Glutamatergic neuron (in vitro differentiated cells): ENCODE measurements around the gene NPY1R. TPM values are rescaled to one million over a fixed set of nuclear protein-coding genes. Genes with fewer than 3 reads are reported as not detected.

Experiments
- DNase-seq: peaks from one replicate; pipeline ENCODE4 v3.0.0; 2022
- H3K27ac Mint-ChIP-seq: one replicate; pipeline ENCODE4 v1.8.0; 2020; ENCODE audit warnings: mild to moderate bottlenecking, mixed read lengths, inconsistent platforms; ENCODE audit not compliant: unreplicated experiment
- H3K27me3 Mint-ChIP-seq: one replicate; pipeline ENCODE4 v1.8.0; 2020; ENCODE audit warnings: mild to moderate bottlenecking, moderate library complexity, mixed read lengths, inconsistent platforms; ENCODE audit not compliant: unreplicated experiment
- H3K36me3 Mint-ChIP-seq: one replicate; pipeline ENCODE4 v1.8.0; 2020; ENCODE audit warnings: mild to moderate bottlenecking, mixed read lengths, inconsistent platforms; ENCODE audit not compliant: unreplicated experiment
- H3K4me1 Mint-ChIP-seq: one replicate; pipeline ENCODE4 v1.8.0; 2020; ENCODE audit warnings: mild to moderate bottlenecking, low read depth, mixed read lengths, inconsistent platforms; ENCODE audit not compliant: unreplicated experiment
- H3K4me3 Mint-ChIP-seq: one replicate; pipeline ENCODE4 v1.8.0; 2020; ENCODE audit warnings: mild to moderate bottlenecking, mixed read lengths, inconsistent platforms; ENCODE audit not compliant: unreplicated experiment
- H3K9me3 Mint-ChIP-seq: one replicate; pipeline ENCODE4 v1.8.0; 2020; ENCODE audit warnings: mild to moderate bottlenecking, moderate library complexity, mixed read lengths, inconsistent platforms; ENCODE audit not compliant: unreplicated experiment
- CTCF ChIP-seq: fragments of 200-600 bp; sonication (generic); IDR thresholded peaks from one replicate; pipeline ENCODE4 v1.5.0; 2021; ENCODE audit not compliant: partially characterized antibody, unreplicated experiment
- total RNA-seq: library from RNA; stranded (reverse); fragmentation: NEBNext Ultra II Directional; extraction: Animal tissue kit (Norgen Biotek cat#: 25700); gene quantifications from one replicate; pipeline ENCODE4 v1.2.1, GENCODE V29; 2021; ENCODE audit not compliant: unreplicated experiment

NPY1R gene
- total RNA-seq, 1 donor from 2014 or later, result 0.54 TPM

DNA sequence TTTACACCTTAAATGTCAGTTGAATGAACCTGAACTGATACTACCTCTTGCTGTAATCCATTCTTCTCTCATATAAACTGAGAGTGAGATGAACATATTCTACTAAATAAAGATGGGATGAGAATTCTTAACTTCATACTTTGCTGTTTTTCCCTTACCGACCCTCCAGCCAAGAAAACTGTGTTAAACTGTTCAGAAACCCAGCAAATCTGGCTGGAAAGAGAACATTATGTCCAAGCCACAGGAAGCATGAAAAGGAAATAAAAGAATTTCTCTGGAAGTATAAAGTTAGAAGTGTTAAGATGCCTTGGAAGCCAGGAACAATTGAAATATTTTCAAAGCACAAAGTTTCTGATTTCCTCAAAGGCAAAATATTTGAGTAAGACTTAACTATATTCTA, 22.9 kb downstream of the NPY1R start:
- Mint-ChIP-seq H3K4me1 (no peaks in the 10 kb centered on the region), H3K9me3 (no peaks in the 10 kb centered on the region), H3K36me3 (no peaks in the 10 kb centered on the region), H3K4me3 (no peak overlapping the region), H3K27me3 (no peaks in the 10 kb centered on the region), H3K27ac (no peak overlapping the region)
- no peak for DNase-seq
- TF ChIP-seq CTCF, result no peak

- H3K27ac Mint-ChIP-seq, result no peak overlapping the region
- no peak for TF ChIP-seq CTCF
- H3K9me3 Mint-ChIP-seq, result no peaks in the 10 kb centered on the region
- H3K36me3 Mint-ChIP-seq, result no peaks in the 10 kb centered on the region
- no peaks in the 10 kb centered on the region for H3K4me1 Mint-ChIP-seq
- no peak for DNase-seq
- no peaks in the 10 kb centered on the region for H3K27me3 Mint-ChIP-seq
- no peak overlapping the region for H3K4me3 Mint-ChIP-seq
These were observed 29.3 kb downstream of the NPY1R start for GRCh38 chr4:163303069-163303468.

GRCh38 chr4:163300445-163300844, 32.0 kb downstream of the NPY1R start:
- TF ChIP-seq CTCF, result no peak
- no peak overlapping the region for H3K4me3 Mint-ChIP-seq
- no peak overlapping the region for H3K27ac Mint-ChIP-seq
- H3K36me3 Mint-ChIP-seq, result no peaks in the 10 kb centered on the region
- no peaks in the 10 kb centered on the region for H3K4me1 Mint-ChIP-seq
- H3K27me3 Mint-ChIP-seq, result no peaks in the 10 kb centered on the region
- no peaks in the 10 kb centered on the region for H3K9me3 Mint-ChIP-seq
- no peak for DNase-seq

DNA sequence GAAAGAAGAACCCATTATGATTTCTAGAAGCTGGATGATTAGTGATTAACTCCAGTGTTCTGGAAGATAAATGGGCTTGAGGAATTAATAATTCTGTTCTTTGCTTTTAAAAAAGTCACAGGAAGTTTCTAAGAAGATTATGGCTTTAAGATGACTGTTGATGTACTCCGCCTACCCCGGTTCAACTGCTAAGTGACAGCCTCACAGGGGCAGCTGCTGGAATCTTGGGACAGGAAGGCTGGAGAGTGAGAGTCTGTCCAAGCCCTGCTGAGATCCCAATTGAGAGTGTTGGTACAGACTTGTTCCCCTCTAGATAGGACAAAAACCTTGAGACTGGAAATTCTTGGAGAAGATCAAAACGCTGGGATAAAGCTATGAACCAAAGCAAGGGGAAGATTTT, 37.3 kb downstream of the NPY1R start:
- no peak overlapping the region for H3K27ac Mint-ChIP-seq
- DNase-seq, result no peak
- no peaks in the 10 kb centered on the region for H3K27me3 Mint-ChIP-seq
- TF ChIP-seq CTCF, result no peak
- H3K9me3 Mint-ChIP-seq, result no peaks in the 10 kb centered on the region
- no peaks in the 10 kb centered on the region for H3K36me3 Mint-ChIP-seq
- no peaks in the 10 kb centered on the region for H3K4me1 Mint-ChIP-seq
- no peak overlapping the region for H3K4me3 Mint-ChIP-seq

DNA sequence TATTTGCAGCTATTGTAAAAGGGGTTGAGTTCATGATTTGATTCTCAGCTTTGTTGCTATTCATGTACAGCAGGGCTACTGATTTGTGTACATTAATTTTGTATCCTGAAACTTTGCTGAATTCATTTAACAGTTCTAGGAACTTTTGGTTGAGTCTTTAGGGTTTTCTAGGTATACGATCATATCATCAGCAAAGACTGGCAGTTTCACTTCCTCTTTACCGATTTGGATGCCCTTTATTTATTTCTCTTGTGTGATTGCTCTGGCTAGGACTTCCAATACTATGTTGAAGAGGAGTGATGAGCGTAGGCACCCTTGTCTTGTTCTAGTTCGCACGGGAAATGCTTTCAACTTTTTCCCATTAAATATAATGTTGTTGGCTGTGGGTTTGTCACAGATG, 48.1 kb downstream of the NPY1R start:
- H3K4me1 Mint-ChIP-seq, result no peaks in the 10 kb centered on the region

More for the DNA sequence above, 48.1 kb downstream of the NPY1R start:
- Mint-ChIP-seq H3K27me3 (no peaks in the 10 kb centered on the region), H3K27ac (no peak overlapping the region), H3K36me3 (no peaks in the 10 kb centered on the region), H3K9me3 (no peaks in the 10 kb centered on the region), H3K4me3 (no peak overlapping the region)
- no peak for DNase-seq
- TF ChIP-seq CTCF, result no peak
